K562 (cell line): Measurements from ENCODE around the gene PBX2. TPM values are rescaled to one million over a fixed set of nuclear protein-coding genes. Genes with fewer than 3 reads are reported as not detected.

Source experiments
- CAMTA2 ChIP-seq: fragments of 250-450 bp; sonication (Bioruptor Pico); conservative IDR thresholded peaks from 2 replicates; pipeline ENCODE4 v1.5.1; 2022
- CBX3 ChIP-seq, 2 experiments: IDR thresholded peaks; 1 replicate in 1 of 2; 2 replicates in 1 of 2; pipeline ENCODE4 v1.6.1; 2012; ENCODE audit warnings: inconsistent platforms in 2 of 2, low read length in 2 of 2, borderline replicate concordance in 1 of 2, control low read depth in 1 of 2
- DMBX1 ChIP-seq: fragments of 250-450 bp; sonication (Bioruptor Pico); IDR thresholded peaks from 2 replicates; pipeline ENCODE4 v1.8.0; 2022; ENCODE audit warnings: inconsistent platforms, mild to moderate bottlenecking, moderate library complexity, borderline replicate concordance
- ELK3 ChIP-seq: fragments of 450-650 bp; formaldehyde crosslinking; IDR thresholded peaks from 2 replicates; pipeline ENCODE4 v1.4.0; 2020; ENCODE audit warnings: mild to moderate bottlenecking
- ETV5 ChIP-seq: sonication (generic); formaldehyde crosslinking; IDR thresholded peaks from 2 replicates; pipeline ENCODE4 v1.4.0; 2020; ENCODE audit warnings: low read depth, mild to moderate bottlenecking, missing genetic modification reagents
- FOXA1 ChIP-seq: fragments of 450-650 bp; IDR thresholded peaks from 2 replicates; pipeline ENCODE4 v1.6.1; 2016; ENCODE audit warnings: mild to moderate bottlenecking, borderline replicate concordance
- KDM5B ChIP-seq: fragments of 200-600 bp; sonication (generic); IDR thresholded peaks from 2 replicates; pipeline ENCODE4 v1.6.1; 2012; ENCODE audit warnings: low read depth, mild to moderate bottlenecking, moderate library complexity, low read length, control low read depth, inconsistent platforms; ENCODE audit not compliant: insufficient replicate concordance
- MITF ChIP-seq: IDR thresholded peaks from 2 replicates; pipeline ENCODE4 v1.6.1; 2014; ENCODE audit warnings: antibody characterized with exemption
- NCOR1 ChIP-seq: fragments of 450-650 bp; IDR thresholded peaks from 2 replicates; pipeline ENCODE4 v1.6.1; 2016; ENCODE audit warnings: mild to moderate bottlenecking, moderate library complexity
- RAD51 ChIP-seq: fragments of 450-650 bp; IDR thresholded peaks from 2 replicates; pipeline ENCODE4 v1.7.1; 2016; ENCODE audit warnings: low read depth, mild to moderate bottlenecking, borderline replicate concordance
- SMAD3 ChIP-seq: fragments of 450-650 bp; formaldehyde crosslinking; conservative IDR thresholded peaks from 2 replicates; pipeline ENCODE4 v1.4.0; 2020; ENCODE audit warnings: mild to moderate bottlenecking
- SMAD4 ChIP-seq: fragments of 250-450 bp; sonication (Bioruptor Pico); conservative IDR thresholded peaks from 2 replicates; pipeline ENCODE4 v1.8.0; 2021; ENCODE audit warnings: inconsistent platforms, mild to moderate bottlenecking, moderate library complexity
- TEAD1 ChIP-seq, 2 experiments: fragments of 450-650 bp in 1 of 2; sonication (generic) in 1 of 2; formaldehyde crosslinking; IDR thresholded peaks; 2 replicates each; pipeline versions ENCODE4 v1.4.0 to v1.8.0; 2020 to 2022; ENCODE audit warnings: mild to moderate bottlenecking in 2 of 2, missing genetic modification reagents in 1 of 2
- ZNF239 ChIP-seq: fragments of 250-450 bp; sonication (Bioruptor Pico); IDR thresholded peaks from 2 replicates; pipeline ENCODE4 v1.4.0; 2020; ENCODE audit warnings: mild to moderate bottlenecking
- polyA plus RNA-seq, 8 experiments: library from polyadenylated mRNA; depleted of rRNA in 4 of 8; stranded (reverse) in 5 of 8; unstranded in 3 of 8; fragments of >200 nt; fragmentation: Nextera tagmentation in 2 of 8; fragmentation: Illumina TruSeq in 1 of 8; extraction: Ambion mirVana in 2 of 8; extraction: Trizol in 1 of 8; gene quantifications; 2 replicates each; pipeline versions ENCODE4 v1.2.1 to v1.2.3, GENCODE V29; 2011 to 2014; ENCODE audit warnings: inconsistent platforms in 1 of 8, missing spikeins in 1 of 8
- total RNA-seq, 7 experiments: library from RNA; depleted of rRNA in 6 of 7; stranded (reverse); fragments of >200 nt in 6 of 7; fragmentation: Illumina TruSeq in 2 of 7; extraction: Trizol in 2 of 7; gene quantifications; 2 replicates each; pipeline versions ENCODE4 v1.2.1 to v1.2.3, GENCODE V29; 2011 to 2021; ENCODE audit warnings: low replicate concordance in 1 of 7
- TF ChIP-seq, protein P1 (sequence below): fragments of 250-450 bp; sonication (Bioruptor Pico); IDR thresholded peaks from 2 replicates; pipeline ENCODE4 v1.9.0; 2021; ENCODE audit warnings: mild to moderate bottlenecking
- TF ChIP-seq, protein P2 (sequence below): fragments of 450-650 bp; formaldehyde crosslinking; IDR thresholded peaks from 2 replicates; pipeline ENCODE4 v1.4.0; 2020; ENCODE audit warnings: mild to moderate bottlenecking, moderate library complexity

The PBX2 gene
- total and polyA plus RNA-seq, 9 of the 15 experiments (the other 6 are each of a cell fraction or from before 2014, with no cell fraction given): 1.9 to 134 (median 62.5) TPM

- peak; percentile 2 to 58; a peak in 1 of 4 replicates for TF ChIP-seq TEAD1 (CRISPR knock-in tag; IDR thresholded peaks at IDR 0.05)
- TF ChIP-seq ELK3 (CRISPR knock-in tag): no peak
- TF ChIP-seq CBX3 (IDR thresholded peaks at IDR 0.05; ENCODE audit: borderline replicate concordance in 1 of 2, low read length in 2 of 2): peak in 1 of 2 experiments; percentile 71; a peak in 1 of 3 replicates
- TF ChIP-seq FOXA1: no peak
- TF ChIP-seq, protein P1, sequence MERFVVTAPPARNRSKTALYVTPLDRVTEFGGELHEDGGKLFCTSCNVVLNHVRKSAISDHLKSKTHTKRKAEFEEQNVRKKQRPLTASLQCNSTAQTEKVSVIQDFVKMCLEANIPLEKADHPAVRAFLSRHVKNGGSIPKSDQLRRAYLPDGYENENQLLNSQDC: 0 out of 2 replicates have a peak, but pooled peaks have one; percentile 3
- 0 out of 2 replicates have a peak, but pooled peaks have one; percentile 43 for TF ChIP-seq MITF
- TF ChIP-seq SMAD4: peak; percentile 74; the same call in 1 of the 2 replicates
- TF ChIP-seq DMBX1 (CRISPR knock-in tag): no peak
- TF ChIP-seq CAMTA2: 0 out of 2 replicates have a peak, but pooled peaks have one; percentile 45
- TF ChIP-seq ETV5 (CRISPR knock-in tag): peak; percentile 18; the same call in 1 of the 2 replicates
- TF ChIP-seq NCOR1: peak; percentile 3; the same call in 1 of the 2 replicates
- peak; percentile 75 for TF ChIP-seq KDM5B
- TF ChIP-seq ZNF239: 0 out of 2 replicates have a peak, but pooled peaks have one; percentile 27
- TF ChIP-seq, protein P2, sequence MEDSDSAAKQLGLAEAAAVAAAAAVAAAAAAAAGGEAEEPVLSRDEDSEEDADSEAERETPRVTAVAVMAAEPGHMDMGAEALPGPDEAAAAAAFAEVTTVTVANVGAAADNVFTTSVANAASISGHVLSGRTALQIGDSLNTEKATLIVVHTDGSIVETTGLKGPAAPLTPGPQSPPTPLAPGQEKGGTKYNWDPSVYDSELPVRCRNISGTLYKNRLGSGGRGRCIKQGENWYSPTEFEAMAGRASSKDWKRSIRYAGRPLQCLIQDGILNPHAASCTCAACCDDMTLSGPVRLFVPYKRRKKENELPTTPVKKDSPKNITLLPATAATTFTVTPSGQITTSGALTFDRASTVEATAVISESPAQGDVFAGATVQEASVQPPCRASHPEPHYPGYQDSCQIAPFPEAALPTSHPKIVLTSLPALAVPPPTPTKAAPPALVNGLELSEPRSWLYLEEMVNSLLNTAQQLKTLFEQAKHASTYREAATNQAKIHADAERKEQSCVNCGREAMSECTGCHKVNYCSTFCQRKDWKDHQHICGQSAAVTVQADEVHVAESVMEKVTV: no peak
- no peak for TF ChIP-seq RAD51
- peak; percentile 50; the same call in 1 of the 2 replicates for TF ChIP-seq SMAD3 (CRISPR knock-in tag)
Measured at GRCh38 chr6:32195902-32196681, 6.1 kb upstream of the PBX2 start (continued).
